ENCODE data around the gene MED19.
"Not testable (repeated sequence)": the region's sequence is repeated elsewhere in the genome, so short reads cannot be mapped to it uniquely, and the experiment has no call there.

MED19 gene

GRCh38 chr11:57704932-57705331, 7.1 kb downstream of the MED19 start:
- no peak for DNase-seq (ENCODE audit: low read depth)

GRCh38 chr11:57703341-57703740, 8.7 kb downstream of the MED19 start:
- DNase-seq (ENCODE audit: low read depth), result no peak

GRCh38 chr11:57700425-57700824, 11.6 kb downstream of the MED19 start:
- no peak for DNase-seq (ENCODE audit: low read depth)

- no peak for DNase-seq (ENCODE audit: low read depth)
Measured at GRCh38 chr11:57699813-57700212, 12.2 kb downstream of the MED19 start.

- no peak for DNase-seq (ENCODE audit: low read depth)
Measured at GRCh38 chr11:57698843-57699365, 13.1 kb downstream of the MED19 start.

- not testable (repeated sequence) for DNase-seq (ENCODE audit: low read depth)
Measured at GRCh38 chr11:57690474-57690873, 21.5 kb downstream of the MED19 start.

GRCh38 chr11:57681168-57681567, 30.8 kb downstream of the MED19 start:
- DNase-seq (ENCODE audit: low read depth), result no peak

GRCh38 chr11:57680552-57680874, 31.5 kb downstream of the MED19 start:
- peak; percentile 15 for DNase-seq (ENCODE audit: low read depth)

- no peak for DNase-seq (ENCODE audit: low read depth)
Measured at GRCh38 chr11:57679396-57679795, 32.6 kb downstream of the MED19 start.

- DNase-seq (ENCODE audit: low read depth), result no peak
Measured at GRCh38 chr11:57675176-57675941, 36.7 kb downstream of the MED19 start.

GRCh38 chr11:57674251-57674650, 37.8 kb downstream of the MED19 start:
- peak; percentile 17 for DNase-seq (ENCODE audit: low read depth)

GRCh38 chr11:57668434-57668782, 43.6 kb downstream of the MED19 start:
- DNase-seq (ENCODE audit: low read depth), result no peak

- DNase-seq (ENCODE audit: low read depth), result peak; percentile 99
Measured at GRCh38 chr11:57667736-57668433, 44.1 kb downstream of the MED19 start, which contains the start of gene ZDHHC5. Gene ZDHHC5, plus strand, starts transcription at chr11:57668114. Its CDS starts 4,977 bp downstream, at chr11:57673091.

GRCh38 chr11:57667117-57667735, 44.8 kb downstream of the MED19 start:
- DNase-seq (ENCODE audit: low read depth), result peak; percentile 99

- no peak for DNase-seq (ENCODE audit: low read depth)
Measured at GRCh38 chr11:57663975-57664374, 48.0 kb downstream of the MED19 start.

- DNase-seq (ENCODE audit: low read depth), result no peak
Measured at GRCh38 chr11:57662893-57663292, 49.1 kb downstream of the MED19 start.

- no peak for DNase-seq (ENCODE audit: low read depth)
Measured at GRCh38 chr11:57659669-57660068, 52.3 kb downstream of the MED19 start.

- DNase-seq (ENCODE audit: low read depth), result no peak
Measured at GRCh38 chr11:57658023-57658361, 54.0 kb downstream of the MED19 start.

GRCh38 chr11:57657194-57658022, 54.6 kb downstream of the MED19 start, which contains the start of gene CLP1:
Gene CLP1, plus strand, starts transcription at chr11:57657762. Its CDS starts 1,715 bp downstream, at chr11:57659477.
- peak; percentile 98 for DNase-seq (ENCODE audit: low read depth)

GRCh38 chr11:57656885-57657193, 55.2 kb downstream of the MED19 start:
- no peak for DNase-seq (ENCODE audit: low read depth)
